H7 (cell line): ENCODE measurements around the gene ZNF107. TPM values are rescaled to one million over a fixed set of nuclear protein-coding genes. Genes with fewer than 3 reads are reported as not detected.
A peak's percentile ranks its signal among the peaks of the same experiment; 100 is the strongest.

ENCODE experiments used
- DNase-seq: peaks from one replicate; pipeline ENCODE4 v3.0.0; 2012
- H3K27me3 ChIP-seq: 2 replicates; pipeline ENCODE4 v1.6.0; 2011; ENCODE audit warnings: mild to moderate bottlenecking, low read length; ENCODE audit not compliant: control insufficient read depth, insufficient read depth
- H3K36me3 ChIP-seq: replicated peaks from 2 replicates; pipeline ENCODE4 v1.5.1; 2011; ENCODE audit warnings: low read length; ENCODE audit not compliant: control insufficient read depth, insufficient read depth
- H3K4me3 ChIP-seq: 2 replicates; pipeline ENCODE4 v1.5.1; 2011; ENCODE audit warnings: low read depth, mild to moderate bottlenecking, control low read depth, low read length, moderate library complexity; ENCODE audit not compliant: insufficient read depth
- total RNA-seq: library from RNA; depleted of rRNA; stranded (reverse); fragments of >200 nt; shearing (Covaris generic); gene quantifications from 2 replicates; pipeline ENCODE4 v1.2.3, GENCODE V29; 2014; rRNA removed

The ZNF107 gene
- not detected in 2 replicates for total RNA-seq

DNA sequence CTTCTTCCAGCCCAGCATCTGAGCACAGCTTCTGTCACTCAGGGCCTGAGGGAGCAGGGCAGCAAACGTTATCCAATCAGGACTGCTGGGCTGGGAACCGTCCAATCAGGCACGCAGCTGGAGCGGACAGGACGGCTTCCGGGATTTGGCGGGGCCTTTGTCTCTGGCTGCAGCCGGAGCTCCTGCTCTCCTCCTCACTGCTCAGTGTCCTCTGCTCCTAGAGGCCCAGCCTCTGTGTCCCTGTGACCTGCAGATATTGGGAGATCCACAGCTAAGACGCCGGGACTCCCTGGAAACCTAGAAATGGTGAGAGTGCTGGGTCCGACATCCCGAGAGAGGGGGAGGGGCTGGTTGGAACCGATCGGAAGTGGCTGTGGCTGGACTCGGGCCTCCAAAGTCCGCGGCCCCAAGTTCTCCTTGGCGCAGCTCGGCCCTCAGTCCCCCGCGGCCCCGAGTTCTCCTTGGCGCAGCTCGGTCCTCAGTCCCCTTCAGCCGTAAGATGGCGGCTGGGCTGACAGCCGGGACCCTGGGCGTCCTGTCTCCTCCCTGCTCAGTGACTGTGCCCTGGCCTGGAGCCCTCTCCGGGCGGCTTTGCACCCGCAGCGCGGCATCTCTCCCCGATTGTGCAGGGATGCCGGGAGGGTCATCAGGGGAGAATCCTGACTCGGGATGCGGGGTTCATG is at the start of gene ZNF107:
TSS of gene ZNF107 (plus strand) at position 154 of the 683 bp plus-strand sequence. CDS start at position 304, 150 bp downstream.
- DNase-seq, result peak; percentile 88
- H3K4me3 ChIP-seq, result peak within 1 kb of the TSS; percentile 58; the same call in 1 of the 2 replicates
- H3K27me3 ChIP-seq, result no peaks in the 10 kb centered on the region
- H3K36me3 ChIP-seq, result no peaks in the 10 kb centered on the region

DNA sequence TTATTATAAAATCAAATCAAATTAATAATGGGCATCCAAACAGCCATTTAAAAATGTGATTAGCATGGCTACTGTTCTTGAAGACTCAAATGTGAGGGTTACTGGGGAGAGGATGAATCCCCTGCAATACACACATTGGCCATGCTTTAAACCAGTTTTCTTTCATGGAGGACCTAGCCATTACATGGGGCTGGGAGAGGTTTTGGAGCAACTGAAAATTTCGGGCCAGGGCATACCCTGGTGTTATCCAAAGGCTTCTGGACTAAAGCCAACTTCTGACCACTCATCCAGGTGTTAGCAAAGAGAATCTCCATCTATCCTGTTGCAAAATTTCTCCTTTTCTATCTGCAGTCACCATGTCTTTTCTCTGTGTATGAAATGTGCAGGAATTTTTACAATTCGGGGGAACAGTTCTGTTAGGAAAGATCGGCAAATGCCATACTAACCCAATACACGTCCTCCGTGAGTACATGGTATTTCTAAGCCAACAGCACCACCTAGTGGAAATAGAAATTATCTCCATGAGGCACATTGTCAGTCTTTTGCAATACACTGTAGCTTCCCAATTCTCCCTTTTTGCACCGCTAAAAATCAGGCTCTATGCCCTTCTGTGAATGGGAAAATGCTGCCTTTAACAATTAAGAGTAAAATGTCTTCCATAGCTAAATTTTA is 47.0 kb upstream of the ZNF107 start:
- DNase-seq, result peak; percentile 27
- no peak overlapping the region for H3K4me3 ChIP-seq

DNA sequence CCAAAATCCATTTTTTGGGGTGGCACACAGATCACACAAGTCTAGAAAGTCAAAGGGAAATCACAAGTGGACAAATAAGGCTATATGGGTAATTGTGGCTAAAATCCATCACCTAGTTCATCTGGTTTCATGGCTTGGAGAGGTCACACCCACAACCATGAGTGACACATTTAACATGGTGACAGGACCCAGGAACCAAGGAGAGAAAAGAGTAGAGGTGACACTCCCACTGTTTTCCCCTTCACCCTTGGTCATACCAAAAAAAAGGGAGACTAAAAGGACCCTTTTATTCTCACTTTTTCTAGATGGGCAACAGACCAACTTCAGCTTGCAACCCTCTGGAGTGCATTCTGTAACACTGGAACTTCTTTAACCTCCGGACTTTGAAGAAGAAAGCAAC is 46.2 kb upstream of the ZNF107 start:
- Histone ChIP-seq H3K36me3 (no peaks in the 10 kb centered on the region), H3K27me3 (no peaks in the 10 kb centered on the region), H3K4me3 (no peak overlapping the region)
- DNase-seq, result no peak

More for the DNA sequence above, 47.0 kb upstream of the ZNF107 start:
- H3K36me3 ChIP-seq, result no peaks in the 10 kb centered on the region
- H3K27me3 ChIP-seq, result no peaks in the 10 kb centered on the region

DNA sequence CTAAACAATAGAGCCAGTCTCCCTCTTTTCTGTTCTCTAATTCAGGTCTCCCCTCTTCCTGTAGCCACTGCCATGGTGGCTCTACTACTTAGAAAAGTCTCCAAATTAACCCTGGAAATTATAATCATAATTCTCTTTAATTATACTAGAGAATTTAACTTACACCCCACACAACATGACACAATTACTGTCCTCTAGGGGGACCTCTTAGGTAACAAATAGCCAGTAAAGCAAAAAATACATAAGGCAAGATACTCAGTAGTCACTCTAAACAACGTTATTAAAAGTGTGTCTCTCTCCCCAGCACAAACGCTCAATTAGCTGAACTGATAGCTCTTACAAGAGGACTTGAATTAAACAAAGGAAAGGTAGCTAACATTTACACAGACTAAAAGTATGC is 44.3 kb upstream of the ZNF107 start:
- Histone ChIP-seq H3K36me3 (no peaks in the 10 kb centered on the region), H3K27me3 (no peaks in the 10 kb centered on the region), H3K4me3 (no peak overlapping the region)
- DNase-seq, result no peak

DNA sequence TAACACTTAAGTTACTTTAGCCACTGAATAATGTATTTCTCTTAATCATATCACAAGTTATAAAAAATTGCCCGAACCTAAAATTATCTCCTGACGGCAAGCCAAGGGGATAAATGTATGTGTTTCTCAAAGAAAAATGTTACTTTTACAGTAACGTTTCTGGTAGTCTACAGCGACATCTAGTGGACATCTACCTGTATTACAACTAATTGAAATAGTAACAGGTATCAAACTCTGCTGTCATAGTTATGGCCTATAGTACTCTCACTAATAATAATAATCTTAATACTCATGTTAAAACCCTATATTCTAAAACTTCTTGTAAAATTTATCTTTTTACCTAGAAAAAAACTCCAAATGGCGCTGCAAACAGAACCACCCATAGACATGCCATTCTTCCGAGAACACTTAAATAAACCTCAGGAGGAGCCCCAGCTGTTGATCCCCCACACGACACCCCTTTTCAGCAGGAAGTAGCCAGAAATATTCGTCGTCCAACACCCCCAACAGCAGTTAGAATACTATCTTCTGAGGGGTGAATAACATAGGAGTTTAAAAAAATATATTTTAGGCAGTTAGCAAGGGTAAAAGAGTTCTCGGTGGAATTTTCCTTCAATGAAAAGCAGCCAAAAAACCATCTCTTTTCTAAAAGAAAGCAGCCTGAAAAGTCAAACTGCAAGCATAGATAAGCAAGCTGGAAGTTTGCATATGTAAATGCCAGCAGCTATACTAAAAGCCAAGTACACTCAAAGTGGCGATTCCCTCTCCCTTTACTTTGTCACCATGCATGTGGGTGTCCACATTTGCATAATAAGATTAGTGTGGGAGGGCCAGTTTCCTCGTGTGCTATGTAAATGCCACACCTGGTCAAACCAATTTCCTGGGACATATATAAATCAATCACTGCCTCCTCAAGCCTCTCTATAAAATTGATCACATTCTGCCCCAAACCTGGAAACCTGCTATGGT is 40.5 kb upstream of the ZNF107 start:
- no peak overlapping the region for H3K4me3 ChIP-seq
- peak; percentile 27 for DNase-seq
- no peaks in the 10 kb centered on the region for H3K36me3 ChIP-seq
- H3K27me3 ChIP-seq, result no peaks in the 10 kb centered on the region

DNA sequence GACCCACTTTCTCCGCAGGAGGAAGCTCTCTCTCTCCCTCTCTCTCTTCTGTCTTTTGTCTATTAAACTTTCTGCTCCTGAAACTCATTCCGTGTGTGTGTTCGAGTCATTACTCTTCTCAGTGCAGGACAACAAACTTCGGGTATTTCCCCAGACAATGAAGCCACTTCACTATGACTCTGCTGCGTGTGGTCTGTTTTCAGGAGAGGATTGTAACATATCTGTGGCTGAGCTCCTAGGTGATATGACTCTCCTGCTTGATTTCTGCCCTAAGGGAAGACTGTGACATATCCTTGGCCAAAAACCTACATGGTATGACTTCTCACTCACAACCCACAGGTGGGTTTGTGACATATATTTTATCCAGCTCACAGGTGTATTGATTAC is 39.9 kb upstream of the ZNF107 start:
- Histone ChIP-seq H3K36me3 (no peaks in the 10 kb centered on the region), H3K4me3 (no peak overlapping the region), H3K27me3 (no peaks in the 10 kb centered on the region)
- no peak for DNase-seq

DNA sequence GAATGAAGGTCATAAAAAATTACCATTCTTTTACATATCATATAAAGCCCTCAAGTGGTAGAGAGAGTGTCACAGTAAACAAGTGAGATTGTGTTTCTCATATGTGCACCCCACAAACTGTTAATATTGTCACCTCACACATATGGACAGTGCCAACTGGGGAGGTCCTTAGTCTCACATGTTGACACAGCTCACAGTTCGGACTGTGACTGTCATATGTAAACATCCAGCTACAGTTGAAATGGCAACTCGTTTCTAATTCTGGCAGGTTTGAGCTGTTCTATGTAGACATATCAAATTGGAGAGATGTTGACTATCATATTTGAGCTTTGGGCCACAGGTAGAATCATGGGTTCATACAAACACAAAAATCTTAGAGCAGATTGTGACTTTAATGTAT is 39.4 kb upstream of the ZNF107 start:
- H3K36me3 ChIP-seq, result no peaks in the 10 kb centered on the region
- no peak overlapping the region for H3K4me3 ChIP-seq
- no peaks in the 10 kb centered on the region for H3K27me3 ChIP-seq
- no peak for DNase-seq

DNA sequence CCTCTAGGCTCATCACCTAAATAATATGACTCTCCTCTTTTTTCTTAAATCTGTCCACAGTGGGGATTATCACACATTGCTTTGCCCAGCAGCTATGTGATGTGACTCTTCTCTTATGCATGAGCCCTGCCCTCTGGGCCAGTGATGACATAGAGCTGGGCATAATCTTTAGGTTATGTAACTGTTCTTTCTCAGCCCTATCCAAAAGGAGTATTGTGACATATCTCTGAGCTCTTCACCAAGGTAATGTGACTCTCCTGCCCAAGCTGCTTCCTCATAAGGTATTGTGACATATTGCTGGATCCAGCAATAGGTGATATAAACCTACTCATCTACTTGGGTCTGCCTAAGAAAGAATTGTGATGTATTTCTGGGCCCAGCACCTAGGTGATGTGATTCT is 37.7 kb upstream of the ZNF107 start:
- no peak for DNase-seq
- no peaks in the 10 kb centered on the region for H3K27me3 ChIP-seq

DNA sequence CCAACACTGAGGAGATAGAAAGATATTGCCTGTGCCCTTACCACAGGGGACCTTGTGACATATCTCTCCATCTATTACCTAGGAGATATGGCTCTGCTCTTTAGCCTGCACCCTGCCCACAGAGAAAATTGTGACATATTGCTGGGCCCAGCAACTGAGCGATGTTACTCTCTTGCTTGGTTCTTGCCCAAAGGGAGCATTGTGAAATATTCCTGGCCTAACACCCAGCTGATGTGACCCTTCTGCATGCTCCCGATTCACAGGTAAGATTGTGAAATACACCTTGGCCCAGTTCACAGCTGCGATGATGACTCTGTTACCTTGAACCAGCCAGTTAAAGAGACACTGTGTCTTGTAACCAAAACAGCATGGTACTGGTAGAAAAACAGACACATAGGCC is 37.2 kb upstream of the ZNF107 start:
- H3K36me3 ChIP-seq, result no peaks in the 10 kb centered on the region
- no peak overlapping the region for H3K4me3 ChIP-seq
- no peak for DNase-seq
- no peaks in the 10 kb centered on the region for H3K27me3 ChIP-seq

More for the DNA sequence above, 37.7 kb upstream of the ZNF107 start:
- Histone ChIP-seq H3K4me3 (no peak overlapping the region), H3K36me3 (no peaks in the 10 kb centered on the region)

DNA sequence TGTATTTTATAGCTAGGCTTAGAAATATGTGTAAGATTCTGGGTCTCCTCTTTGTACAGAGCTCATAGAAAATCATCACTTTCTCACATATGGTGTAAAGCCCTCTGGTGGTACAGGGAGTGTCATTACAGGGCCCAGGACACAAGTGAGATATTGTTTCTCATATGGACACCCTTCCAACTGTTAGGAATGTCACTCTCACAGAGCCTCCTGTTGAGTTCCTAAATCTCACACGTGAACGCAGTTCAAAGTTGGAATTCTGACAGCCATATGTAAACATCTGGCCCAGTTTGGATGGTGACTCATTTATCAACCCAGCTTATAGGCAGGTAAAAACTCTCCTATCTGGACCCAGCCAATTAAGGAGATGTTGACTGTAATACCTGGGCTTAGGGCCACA is 35.4 kb upstream of the ZNF107 start:
- H3K4me3 ChIP-seq, result no peak overlapping the region
- H3K27me3 ChIP-seq, result no peaks in the 10 kb centered on the region
- DNase-seq, result no peak
- no peaks in the 10 kb centered on the region for H3K36me3 ChIP-seq

DNA sequence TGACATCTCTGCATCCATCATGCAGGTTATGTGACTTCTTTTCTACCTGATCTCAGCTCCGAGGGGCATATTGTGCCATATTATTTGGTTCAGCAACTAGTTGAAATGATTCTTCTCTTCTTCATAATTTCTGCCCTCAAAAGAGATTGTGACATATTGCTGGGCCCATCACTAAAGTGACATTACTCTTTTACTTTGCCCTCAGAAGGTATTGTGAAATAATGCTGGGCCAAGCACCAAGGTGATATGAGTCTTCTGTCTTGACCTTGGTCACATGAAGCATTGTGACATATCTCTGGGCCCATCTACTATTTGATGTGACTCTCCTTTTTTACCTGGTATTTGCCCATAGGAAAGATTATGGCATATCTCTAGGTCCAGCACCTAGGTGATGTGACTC is 33.9 kb upstream of the ZNF107 start:
- H3K4me3 ChIP-seq, result no peak overlapping the region
- DNase-seq, result no peak
- H3K36me3 ChIP-seq, result no peaks in the 10 kb centered on the region
- no peaks in the 10 kb centered on the region for H3K27me3 ChIP-seq

DNA sequence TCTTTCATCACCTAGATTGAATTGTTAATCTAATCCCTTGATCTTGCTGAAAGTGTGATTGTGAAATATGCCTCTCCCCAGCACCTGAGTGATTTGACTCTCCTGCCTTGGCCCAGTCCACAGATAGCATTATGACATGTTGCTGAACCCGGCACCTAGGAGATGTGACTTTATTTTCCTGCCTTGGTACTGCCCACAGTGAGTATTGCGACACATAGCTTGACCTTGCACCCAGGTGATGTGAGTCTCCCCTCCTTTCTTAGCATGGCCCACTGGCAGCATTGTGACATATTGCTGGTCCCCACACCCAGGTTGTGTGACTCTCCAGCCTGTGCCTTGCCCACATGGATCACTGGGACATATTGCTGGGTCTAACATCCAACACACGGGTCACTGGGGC is 32.5 kb upstream of the ZNF107 start:
- no peaks in the 10 kb centered on the region for H3K27me3 ChIP-seq
- H3K36me3 ChIP-seq, result no peaks in the 10 kb centered on the region
- no peak for DNase-seq
- no peak overlapping the region for H3K4me3 ChIP-seq

DNA sequence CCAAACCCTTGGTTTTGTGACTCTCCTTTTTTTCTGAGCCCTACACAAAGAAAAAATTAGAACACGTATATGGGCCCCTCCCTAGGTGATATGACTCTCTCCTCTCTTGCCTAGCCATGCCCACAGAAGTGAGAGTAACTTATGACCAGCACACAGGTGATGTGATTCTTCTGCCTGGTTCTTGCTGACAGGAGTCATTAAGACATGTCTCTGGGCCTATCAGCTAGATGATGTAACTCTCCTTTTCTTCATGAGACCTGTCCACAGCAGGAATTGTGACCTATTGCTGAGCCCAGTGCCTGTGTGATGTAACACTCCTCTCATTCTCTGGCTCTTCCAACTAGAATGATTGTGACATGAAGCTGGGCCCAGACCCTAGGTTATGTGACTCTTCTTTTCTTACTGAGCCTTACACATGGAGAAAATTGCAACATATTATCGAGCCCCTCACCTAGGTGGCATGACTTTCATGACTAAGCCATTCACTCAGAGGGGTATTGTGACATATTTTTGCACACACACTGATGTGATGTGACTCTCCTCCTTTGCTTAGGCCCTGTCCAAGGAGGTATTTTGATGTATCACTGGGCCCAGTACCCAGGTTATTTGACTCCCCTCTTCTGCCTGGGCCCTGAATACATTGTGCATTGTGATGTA is 31.4 kb upstream of the ZNF107 start:
- Histone ChIP-seq H3K4me3 (no peak overlapping the region), H3K27me3 (no peaks in the 10 kb centered on the region), H3K36me3 (no peaks in the 10 kb centered on the region)
- no peak for DNase-seq

DNA sequence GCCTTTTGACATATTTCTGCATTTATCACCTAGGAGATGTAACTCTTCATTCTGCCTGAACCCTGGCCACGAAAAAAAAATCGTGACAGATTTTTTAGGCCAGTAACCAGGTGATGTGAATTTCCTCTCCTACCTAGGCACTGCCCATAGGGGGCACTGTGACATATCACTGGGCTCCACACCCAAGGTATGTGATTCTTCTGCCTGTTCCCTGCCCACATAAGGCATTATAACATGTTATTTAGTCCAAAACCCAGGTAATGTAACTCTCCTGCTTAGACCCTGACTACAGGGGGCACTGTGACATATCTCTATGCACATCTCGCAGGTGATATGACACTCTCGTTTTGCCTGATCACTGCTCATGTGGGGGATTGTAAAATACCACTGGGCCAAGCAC is 29.5 kb upstream of the ZNF107 start:
- no peak for DNase-seq
- Histone ChIP-seq H3K27me3 (no peaks in the 10 kb centered on the region), H3K36me3 (no peaks in the 10 kb centered on the region), H3K4me3 (no peak overlapping the region)
